ENCODE measurements around the gene DSC1.
"Not testable (repeated sequence)": the region's sequence is repeated elsewhere in the genome, so short reads cannot be mapped to it uniquely, and the experiment has no call there.

The DSC1 gene

GRCh38 chr18:31170335-31170734, 7.7 kb upstream of the DSC1 start:
- no peak for DNase-seq

- DNase-seq, result no peak
Observed at GRCh38 chr18:31162419-31162793, 250 bp downstream of the DSC1 start.

GRCh38 chr18:31161757-31162418, 768 bp downstream of the DSC1 start:
- no peak for DNase-seq

- no peak for DNase-seq
Observed at GRCh38 chr18:31156821-31157763, 5.6 kb downstream of the DSC1 start.

- DNase-seq, result no peak
Observed at GRCh38 chr18:31155498-31155897, 7.2 kb downstream of the DSC1 start.

- DNase-seq, result no peak
Observed at GRCh38 chr18:31154181-31154580, 8.5 kb downstream of the DSC1 start.

- DNase-seq, result no peak
Observed at GRCh38 chr18:31149351-31149750, 13.3 kb downstream of the DSC1 start.

GRCh38 chr18:31148600-31148999, 14.1 kb downstream of the DSC1 start:
- DNase-seq, result no peak

- DNase-seq, result no peak
Observed at GRCh38 chr18:31146809-31147208, 15.8 kb downstream of the DSC1 start.

GRCh38 chr18:31143025-31143424, 19.6 kb downstream of the DSC1 start:
- no peak for DNase-seq

GRCh38 chr18:31138709-31139108, 23.9 kb downstream of the DSC1 start:
- no peak for DNase-seq

GRCh38 chr18:31134988-31135529, 27.6 kb downstream of the DSC1 start:
- no peak for DNase-seq

- no peak for DNase-seq
Observed at GRCh38 chr18:31129398-31130115, 33.1 kb downstream of the DSC1 start.

- no peak for DNase-seq
Observed at GRCh38 chr18:31125878-31126277, 36.8 kb downstream of the DSC1 start.

- DNase-seq, result not testable (repeated sequence)
Observed at GRCh38 chr18:31123125-31123524, 39.5 kb downstream of the DSC1 start.

- DNase-seq, result no peak
Observed at GRCh38 chr18:31120594-31120993, 42.1 kb downstream of the DSC1 start.

- no peak for DNase-seq
Observed at GRCh38 chr18:31116853-31117595, 45.6 kb downstream of the DSC1 start.

- no peak for DNase-seq
Observed at GRCh38 chr18:31112804-31113203, 49.9 kb downstream of the DSC1 start.

- no peak for DNase-seq
Observed at GRCh38 chr18:31105733-31106132, 56.9 kb downstream of the DSC1 start.

GRCh38 chr18:31104444-31104843, 58.2 kb downstream of the DSC1 start:
- no peak for DNase-seq

GRCh38 chr18:31103423-31103822, 59.2 kb downstream of the DSC1 start:
- DNase-seq, result no peak

- DNase-seq, result no peak
Observed at GRCh38 chr18:31102941-31103340, 59.7 kb downstream of the DSC1 start.
